Lung (tissue), 12 donors: ENCODE results near the gene PAK6. TPM values are rescaled to one million over a fixed set of nuclear protein-coding genes. Genes with fewer than 3 reads are reported as not detected.

ENCODE experiments used
- ATAC-seq: fragments of 200-7000 bp; cut with Tn5 transposase; one replicate; pipeline ENCODE4 v1.9.1; 2020; ENCODE audit warnings: moderate number of reproducible peaks; ENCODE audit not compliant: insufficient read depth, low FRiP score
- DNase-seq, 3 donors: peaks; one replicate each; pipeline ENCODE4 v3.0.0-alpha.2; 2013 to 2017
- H3K27ac ChIP-seq, 2 donors: one replicate each; pipeline ENCODE4 v1.5.1; 2013; ENCODE audit warnings: mild to moderate bottlenecking in 2 of 2, moderate library complexity in 2 of 2, control low read depth in 1 of 2, inconsistent platforms in 1 of 2, low read depth in 1 of 2, low read length in 1 of 2
- H3K27me3 ChIP-seq, 3 donors: one replicate each; pipeline ENCODE4 v1.5.1; 2013; ENCODE audit warnings: low read length in 2 of 3; ENCODE audit not compliant: control insufficient read depth in 3 of 3, insufficient read depth in 3 of 3
- H3K36me3 ChIP-seq, 4 donors: one replicate each; pipeline ENCODE4 v1.5.1; 2013; ENCODE audit warnings: low read length in 4 of 4, mild to moderate bottlenecking in 1 of 4, moderate library complexity in 1 of 4; ENCODE audit not compliant: control insufficient read depth in 4 of 4, insufficient read depth in 4 of 4
- H3K4me1 ChIP-seq, 5 donors: one replicate each; pipeline ENCODE4 v1.5.1; 2013; ENCODE audit warnings: low read length in 5 of 5, mild to moderate bottlenecking in 2 of 5, moderate library complexity in 1 of 5; ENCODE audit not compliant: control insufficient read depth in 5 of 5, insufficient read depth in 5 of 5
- H3K4me3 ChIP-seq: one replicate; pipeline ENCODE4 v1.5.1; 2013; ENCODE audit warnings: mild to moderate bottlenecking, control low read depth, moderate library complexity
- H3K9ac ChIP-seq, 2 donors: one replicate each; pipeline ENCODE4 v1.5.1; 2013; ENCODE audit warnings: low read length in 2 of 2, control low read depth in 1 of 2; ENCODE audit not compliant: insufficient read depth in 1 of 2
- H3K9me3 ChIP-seq, 4 donors: one replicate each; pipeline ENCODE4 v1.5.1; 2013; ENCODE audit warnings: low read length in 3 of 4, mild to moderate bottlenecking in 1 of 4, moderate library complexity in 1 of 4; ENCODE audit not compliant: control insufficient read depth in 4 of 4, insufficient read depth in 3 of 4
- CTCF ChIP-seq: IDR thresholded peaks from 2 replicates; pipeline ENCODE4 v1.5.1; 2012; ENCODE audit warnings: mild to moderate bottlenecking; ENCODE audit errors: control extremely low read depth, extremely low read depth
- WGBS, 2 donors: extraction: QIAGEN DNeasy Blood & Tissue Kit; methylation state at CpG; one replicate each; pipeline ENCODE4 v1.1.7; 2013; 5-methylcytosine and 5-hydroxymethylcytosine counted together
- polyA plus RNA-seq, 2 donors: library from polyadenylated mRNA; stranded (reverse); fragments of 200-250 nt; gene quantifications; one replicate each; pipeline ENCODE4 v1.2.1, GENCODE V29; 2013
- total RNA-seq, 2 donors: library from RNA; depleted of rRNA in 1 of 2; stranded (reverse); fragments of >200 nt in 1 of 2; gene quantifications; one replicate each; pipeline ENCODE4 v1.2.1, GENCODE V29; 2014 to 2021
- donor health status: control.
- donor health status: control.
- donor health status: Bipolar disorder and iron deficiency.
- donor health status: healthy.
- donor health status: DM: yes; HTN: yes; CAD: no.

Gene PAK6
- total and polyA plus RNA-seq, 4 donors, result 5.8 to 10.4 (median 7.2) TPM

GRCh38 chr15:40293905-40294895, 55.3 kb downstream of the PAK6 start:
- Histone ChIP-seq H3K27ac (no peak overlapping the region), H3K9me3 (peaks cover 0 to 2% (median 0%) of the 10 kb centered on the region in 4 donors), H3K9ac (no peak overlapping the region), H3K4me3 (no peak overlapping the region), H3K27me3 (peaks cover 0 to 6% (median 4%) of the 10 kb centered on the region in 3 donors), H3K36me3 (peaks cover 0 to 1% (median 0%) of the 10 kb centered on the region in 4 donors), H3K4me1 (peaks cover 0 to 20% (median 7%) of the 10 kb centered on the region in 5 donors)
- DNase-seq, result no peak
- 90% methylated on average over 20 of the region's 20 CpGs for WGBS, 2 donors
- TF ChIP-seq CTCF, result no peak
- no peak for ATAC-seq

GRCh38 chr15:40295297-40295696, 56.4 kb downstream of the PAK6 start:
- Histone ChIP-seq H3K9me3 (peaks cover 0 to 2% (median 0%) of the 10 kb centered on the region in 4 donors), H3K36me3 (no peaks in the 10 kb centered on the region), H3K4me3 (no peak overlapping the region), H3K27ac (no peak overlapping the region), H3K9ac (no peak overlapping the region), H3K27me3 (peaks cover 0 to 6% (median 4%) of the 10 kb centered on the region in 3 donors), H3K4me1 (peaks cover 0 to 18% (median 7%) of the 10 kb centered on the region in 5 donors)
- no peak for TF ChIP-seq CTCF
- WGBS, 2 donors, result 92 to 94% methylated on average over 1 of the region's 1 CpG
- ATAC-seq, result no peak
- no peak for DNase-seq

GRCh38 chr15:40295877-40296560, 57.2 kb downstream of the PAK6 start:
- H3K36me3 ChIP-seq, result peaks cover 0 to 3% (median 0%) of the 10 kb centered on the region in 4 donors
- H3K27ac ChIP-seq, result no peak overlapping the region
- peaks cover 0 to 4% (median 0%) of the 10 kb centered on the region in 4 donors for H3K9me3 ChIP-seq
- 64 to 65% methylated on average over 12 of the region's 12 CpGs for WGBS, 2 donors
- H3K4me1 ChIP-seq, result peaks cover 0 to 13% (median 5%) of the 10 kb centered on the region in 5 donors
- no peak overlapping the region for H3K4me3 ChIP-seq
- ATAC-seq (no peak), DNase-seq (peak; percentile 52 to 70 (median 56))
- H3K9ac ChIP-seq, result no peak overlapping the region
- no peak for TF ChIP-seq CTCF
- H3K27me3 ChIP-seq, result peaks cover 0 to 6% (median 4%) of the 10 kb centered on the region in 3 donors
